HG02759 (cell line): ENCODE results near the gene GARIN5A.
"Not testable (repeated sequence)": the region's sequence is repeated elsewhere in the genome, so short reads cannot be mapped to it uniquely, and the experiment has no call there.

Experiments used
- ATAC-seq: cut with Tn5 transposase; IDR thresholded peaks from one replicate; pipeline ENCODE4 v1.9.1; 2021; ENCODE audit warnings: mild to moderate bottlenecking, moderate library complexity; ENCODE audit not compliant: unreplicated experiment

Gene GARIN5A

DNA sequence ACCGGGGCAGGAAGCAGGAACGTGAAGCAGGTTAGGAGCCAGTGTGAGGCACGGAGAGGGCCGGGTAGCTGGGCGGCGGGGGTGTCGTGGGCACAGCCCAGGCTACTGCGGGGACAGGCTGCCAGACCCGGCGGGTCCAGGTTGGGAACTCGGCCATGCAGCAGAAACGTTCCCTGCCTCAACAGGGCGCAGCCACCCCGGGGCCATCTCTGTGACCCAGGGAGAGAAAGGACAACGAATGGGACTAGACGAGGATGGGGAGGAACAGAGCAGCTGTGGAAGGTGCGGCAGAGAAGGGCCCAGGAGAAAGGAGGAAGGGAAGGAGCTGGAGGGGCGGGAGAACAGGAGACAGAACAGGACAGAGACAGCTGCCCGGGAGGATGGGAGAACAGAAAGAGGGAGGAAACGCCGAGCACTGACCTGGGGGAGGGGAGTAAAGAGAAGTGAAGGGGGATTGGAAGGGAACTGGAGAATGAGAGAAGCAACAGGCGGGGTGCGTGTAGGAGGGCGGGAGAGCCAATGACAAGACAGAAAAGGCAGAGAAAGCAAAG is 12.9 kb upstream of the GARIN5A start:
- ATAC-seq: no peak

DNA sequence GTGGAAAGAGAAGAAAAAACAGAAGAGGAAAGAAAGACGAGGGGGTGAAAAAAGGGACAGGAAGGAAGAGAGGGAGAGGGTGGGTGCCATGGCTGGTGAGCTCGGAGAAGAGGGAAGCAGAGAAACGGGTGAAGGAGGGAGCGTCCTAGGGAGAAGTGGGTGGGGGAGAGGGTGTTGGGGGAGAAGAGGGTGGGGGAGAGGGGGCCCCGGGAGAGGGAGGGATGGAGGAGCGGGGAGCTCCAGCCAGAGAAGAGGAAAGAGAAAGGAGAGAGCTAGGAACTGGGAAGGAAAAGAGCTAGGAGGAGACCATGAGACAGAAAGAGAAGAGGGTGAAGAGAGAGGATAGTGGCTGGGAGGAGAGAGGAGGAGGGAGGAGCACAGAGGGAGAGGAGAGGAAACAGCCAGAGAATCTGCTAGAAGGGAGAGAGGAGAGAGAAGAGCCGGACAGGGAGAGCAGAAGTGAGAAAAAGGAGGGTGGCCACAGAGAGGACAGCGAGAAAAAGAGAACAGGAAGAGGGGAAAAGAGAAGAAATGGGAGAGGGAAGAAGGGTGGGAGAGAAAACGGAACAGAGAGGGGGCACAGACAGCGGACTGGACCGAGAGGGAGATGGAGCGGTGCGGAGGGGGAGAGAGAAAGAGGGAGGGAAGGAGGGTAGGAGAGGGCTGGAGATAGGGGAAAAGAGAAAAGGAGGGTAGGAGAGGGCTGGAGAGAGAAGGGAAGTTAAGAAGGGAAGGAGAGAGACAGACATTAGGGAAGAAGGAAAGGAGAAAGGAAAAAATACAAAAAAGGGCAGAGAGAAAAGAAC is 11.9 kb upstream of the GARIN5A start:
- no peak for ATAC-seq

GRCh38 chr19:50486823-50487515 is 10.3 kb upstream of the GARIN5A start:
- ATAC-seq: no peak

GRCh38 chr19:50485284-50485955 is 8.8 kb upstream of the GARIN5A start:
- ATAC-seq: no peak

- no peak for ATAC-seq
Observed at GRCh38 chr19:50482916-50483315, 6.3 kb upstream of the GARIN5A start.

DNA sequence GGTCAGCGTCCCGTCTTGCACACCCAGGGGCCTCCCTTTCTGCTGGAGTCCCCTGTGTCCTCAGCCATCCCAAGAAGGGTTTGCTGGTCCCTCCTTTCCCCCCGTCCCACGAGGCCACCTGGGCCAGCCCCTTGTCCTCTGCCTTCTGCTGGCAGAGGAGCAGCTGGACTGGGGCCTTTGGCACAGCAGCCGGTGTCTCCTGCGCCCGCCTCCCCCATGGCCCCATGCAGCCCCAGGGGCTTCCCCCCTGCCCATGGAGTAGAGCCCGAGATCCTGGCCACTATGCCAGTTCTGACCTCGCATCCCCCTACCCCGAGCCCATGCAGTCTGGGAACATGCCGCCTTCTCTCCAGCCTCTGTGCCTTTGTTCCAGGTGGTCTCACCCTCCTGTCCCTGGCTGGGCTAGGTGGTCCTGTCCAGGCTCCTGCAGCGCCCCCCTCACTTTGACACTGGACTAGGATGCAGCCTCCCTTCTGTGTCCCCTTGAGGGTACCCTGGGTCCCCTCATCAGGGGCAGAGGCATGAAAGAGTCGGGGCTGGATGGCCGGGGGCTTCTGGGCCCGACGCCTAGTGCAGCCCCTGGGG is 5.7 kb upstream of the GARIN5A start:
- no peak for ATAC-seq

GRCh38 chr19:50481351-50482149 is 4.9 kb upstream of the GARIN5A start:
- no peak for ATAC-seq

- ATAC-seq: no peak
Observed at GRCh38 chr19:50480281-50481111, 3.8 kb upstream of the GARIN5A start.

GRCh38 chr19:50479761-50480251 is 3.2 kb upstream of the GARIN5A start:
- no peak for ATAC-seq

DNA sequence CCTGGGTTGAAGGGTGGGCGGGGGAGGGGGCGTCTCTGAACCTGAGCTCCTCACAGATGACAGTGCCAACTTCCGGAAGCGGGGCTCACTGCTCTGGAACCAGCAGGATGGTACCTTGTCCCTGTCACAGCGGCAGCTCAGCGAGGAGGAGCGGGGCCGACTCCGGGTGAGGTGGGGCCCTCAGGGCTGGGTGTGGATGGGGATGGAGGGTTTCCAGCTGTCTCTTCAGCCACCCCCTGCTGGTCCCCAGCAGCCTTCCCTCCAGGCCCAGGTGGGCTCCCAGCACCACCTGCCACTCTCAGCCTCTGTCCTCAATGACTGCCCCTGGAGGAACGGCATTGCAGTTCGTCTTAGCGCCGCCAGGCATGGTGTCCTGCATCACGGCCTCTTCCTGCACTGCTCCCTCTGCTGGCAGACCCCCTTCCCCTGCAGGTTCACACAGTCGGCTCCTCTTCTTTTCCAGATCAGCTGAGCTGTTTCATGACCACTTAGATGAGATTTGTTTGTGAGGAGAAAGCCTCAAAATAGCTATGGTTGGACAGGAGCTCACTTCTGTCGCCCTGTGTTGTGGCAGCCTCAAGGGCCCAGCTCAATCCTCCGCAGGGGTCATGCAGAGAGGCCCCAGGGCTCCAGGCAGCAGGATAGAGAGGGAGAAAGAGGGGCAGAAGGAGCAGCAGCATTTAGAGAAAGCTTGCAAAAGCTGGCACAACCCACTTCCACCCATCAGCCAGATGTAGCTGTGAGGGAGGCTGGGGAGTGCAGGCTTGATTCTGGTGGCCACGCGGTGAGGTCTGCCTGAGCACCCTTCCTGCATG is 2.5 kb upstream of the GARIN5A start:
- no peak for ATAC-seq

DNA sequence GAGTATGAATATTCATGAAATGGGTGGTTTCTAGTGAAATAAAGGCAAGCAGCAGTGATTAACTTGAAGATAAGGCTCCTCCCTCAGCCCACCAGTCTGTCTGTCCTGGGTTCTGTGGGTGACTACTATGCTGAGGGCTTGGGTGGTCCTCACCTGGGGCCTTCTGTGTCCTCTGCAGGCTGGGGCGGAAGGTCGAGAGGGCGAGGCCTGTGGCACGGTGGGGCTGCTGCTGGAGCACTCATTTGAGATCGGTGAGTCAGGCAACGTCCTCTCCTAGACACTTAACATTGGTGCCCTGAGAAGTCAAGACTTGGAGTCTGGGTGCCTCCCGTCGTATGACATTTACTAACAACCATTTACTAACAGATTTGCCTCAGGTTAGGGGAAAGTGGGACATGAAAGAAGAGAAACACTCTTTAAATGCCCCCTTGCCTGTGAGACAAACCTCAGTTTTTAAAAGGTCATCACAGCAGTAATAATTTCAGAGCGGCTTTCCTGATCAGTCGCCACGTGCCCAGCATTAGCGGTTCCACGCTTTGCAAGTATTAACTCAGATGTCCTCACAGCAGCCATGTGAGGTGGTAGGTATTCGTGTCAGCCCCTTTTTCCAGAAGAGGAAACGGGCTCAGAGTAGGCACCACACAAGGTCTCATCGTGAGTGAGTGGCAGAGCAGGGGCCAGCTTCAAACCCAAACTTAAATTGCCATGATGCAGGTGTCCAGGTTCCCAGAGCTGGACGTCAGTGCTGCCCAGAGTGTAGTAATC is 1.3 kb upstream of the GARIN5A start:
- ATAC-seq: no peak

GRCh38 chr19:50476907-50477238 is 225 bp upstream of the GARIN5A start:
- no peak for ATAC-seq

- no peak for ATAC-seq
Observed at GRCh38 chr19:50475736-50476223, 868 bp downstream of the GARIN5A start.

DNA sequence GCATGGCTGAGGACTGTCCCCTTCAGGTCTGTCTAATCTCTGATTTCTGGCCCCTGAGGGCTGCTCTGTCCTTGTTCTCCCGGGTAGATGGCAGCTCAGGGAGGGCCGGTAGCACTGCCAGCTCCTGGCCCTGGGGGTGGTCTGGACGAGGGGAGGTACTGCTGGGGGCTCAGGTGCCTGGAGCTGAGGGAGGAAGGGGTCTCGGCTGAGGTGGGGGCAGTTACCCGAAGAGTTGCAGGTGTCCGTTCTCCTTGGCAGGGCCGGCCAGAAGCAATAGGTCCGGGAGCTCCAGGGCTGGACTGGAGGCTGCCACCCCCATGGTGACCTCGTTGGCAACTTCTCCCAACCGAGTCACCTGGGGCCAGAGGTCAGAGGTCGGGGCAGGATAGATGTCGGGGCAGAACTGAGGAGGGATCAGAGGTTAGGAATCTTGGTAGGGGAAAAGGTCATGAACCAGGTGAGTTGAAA is 1.5 kb downstream of the GARIN5A start:
- ATAC-seq: no peak

DNA sequence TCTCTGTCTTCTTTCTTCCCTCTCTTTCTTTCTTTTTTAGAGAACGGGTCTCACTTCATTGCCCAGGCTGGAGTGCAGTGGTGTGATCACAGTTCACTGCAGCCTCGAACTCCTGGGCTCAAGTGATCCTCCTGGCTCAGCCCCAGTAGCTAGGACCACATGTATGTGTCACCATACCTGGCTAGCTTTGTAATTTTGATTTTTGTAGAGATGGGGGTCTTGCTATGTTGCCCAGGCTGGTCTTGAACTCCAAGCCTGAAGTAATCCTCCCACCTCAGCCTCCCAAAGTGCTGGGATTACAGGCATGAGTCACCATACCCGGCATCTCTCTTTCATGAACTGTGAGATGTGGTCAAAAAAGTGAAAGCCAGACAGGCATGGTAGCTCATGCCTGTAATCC is 3.3 kb downstream of the GARIN5A start:
- not testable (repeated sequence) for ATAC-seq

DNA sequence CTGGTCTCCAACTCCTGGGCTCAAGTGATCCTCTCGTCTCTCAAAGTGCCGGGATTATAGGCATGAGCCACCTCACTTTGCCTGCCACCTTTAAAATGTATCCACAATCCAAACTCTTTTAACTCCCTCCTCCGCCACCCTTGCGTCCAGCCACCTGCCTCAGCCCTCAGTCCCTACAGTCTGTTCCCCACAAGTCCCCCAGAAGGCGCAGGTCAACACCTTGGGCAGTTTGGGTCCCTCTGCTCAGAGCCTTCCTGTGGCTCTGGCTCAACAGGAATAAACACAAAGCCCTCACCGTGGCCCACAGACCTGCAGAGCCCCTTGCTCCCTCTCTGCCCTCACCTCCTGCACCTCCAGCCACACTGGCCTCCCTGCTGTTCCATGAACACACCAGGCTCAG is 7.8 kb downstream of the GARIN5A start:
- no peak for ATAC-seq

DNA sequence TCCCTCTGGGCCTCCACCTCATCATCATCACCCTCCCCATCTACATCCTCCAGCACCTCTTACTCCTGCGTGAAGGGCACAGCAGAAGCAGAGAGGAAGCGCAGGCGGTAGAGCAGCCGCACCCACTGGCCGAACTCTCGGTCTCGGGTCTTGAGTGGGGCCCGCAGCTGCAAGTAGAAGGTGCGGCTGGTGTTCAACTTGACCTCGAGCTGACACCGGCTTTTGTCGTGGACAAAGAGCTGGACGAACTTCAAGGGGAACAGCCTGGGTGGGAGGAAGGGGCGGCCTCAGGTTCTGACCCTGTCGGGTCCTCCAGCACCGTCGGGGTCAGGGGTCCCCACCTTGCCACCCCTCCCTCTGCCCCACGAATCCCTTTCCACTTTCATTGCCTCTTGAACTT is 9.1 kb downstream of the GARIN5A start:
- no peak for ATAC-seq

GRCh38 chr19:50466706-50467039 is 10.0 kb downstream of the GARIN5A start:
- ATAC-seq: no peak
